WTC11 (cell line): ENCODE measurements around the gene PDZRN4.

Experiments
- IRF2 ChIP-seq: sonication (generic); formaldehyde crosslinking; IDR thresholded peaks from 2 replicates; pipeline ENCODE4 v1.8.0; 2022; ENCODE audit warnings: low read depth, missing genetic modification reagents, borderline replicate concordance
- TP53 ChIP-seq: sonication (generic); formaldehyde crosslinking; IDR thresholded peaks from 2 replicates; pipeline ENCODE4 v1.8.1; 2023; ENCODE audit warnings: mild to moderate bottlenecking, missing genetic modification reagents

- TF ChIP-seq IRF2 (CRISPR knock-in tag) = no peak
- TF ChIP-seq TP53 (CRISPR knock-in tag) = no peak
Observed at GRCh38 chr12:41274643-41275042, 86.5 kb downstream of the PDZRN4 start.
